ENCODE data around the gene AZGP1.
A peak's percentile ranks its signal among the peaks of the same experiment; 100 is the strongest.

Gene AZGP1

DNA sequence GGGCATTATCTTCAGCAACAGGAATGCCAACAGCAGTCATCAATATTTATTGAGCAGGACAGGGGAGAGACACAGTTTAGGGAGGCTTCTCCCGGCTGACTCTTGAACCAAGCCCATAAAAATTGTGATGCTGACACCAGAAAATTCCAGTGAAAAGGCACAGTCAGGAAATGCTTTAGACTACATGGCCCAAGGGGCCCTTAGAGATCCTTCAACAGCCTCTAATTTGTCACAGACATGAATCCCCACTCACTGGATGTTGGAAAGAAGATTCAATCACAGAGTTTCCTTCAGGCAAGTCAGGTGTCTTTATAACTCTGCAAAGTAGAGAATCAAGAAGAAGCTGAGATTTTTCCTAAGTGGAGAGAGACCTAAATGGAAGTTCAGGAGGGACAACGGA is 47.6 kb downstream of the AZGP1 start:
- H3K27ac ChIP-seq (ENCODE audit: low read depth, low read length): no peak overlapping the region
- peaks cover 11% of the 10 kb centered on the region; the same call in 1 of the 2 replicates for H3K4me1 ChIP-seq (ENCODE audit: control insufficient read depth, insufficient read depth, low read length)
- peaks cover 5% of the 10 kb centered on the region; the same call in 1 of the 2 replicates for H3K27me3 ChIP-seq (ENCODE audit: control insufficient read depth, insufficient read depth, low read length)
- H3K4me3 ChIP-seq (ENCODE audit: low read depth, low read length): no peak overlapping the region
- H3K9ac ChIP-seq (ENCODE audit: low read depth, low read length): no peak overlapping the region
- H3K9me3 ChIP-seq (ENCODE audit: control insufficient read depth, insufficient read depth, low read length): no peaks in the 10 kb centered on the region
- H3K36me3 ChIP-seq (ENCODE audit: control insufficient read depth, insufficient read depth, low read length): no peaks in the 10 kb centered on the region

DNA sequence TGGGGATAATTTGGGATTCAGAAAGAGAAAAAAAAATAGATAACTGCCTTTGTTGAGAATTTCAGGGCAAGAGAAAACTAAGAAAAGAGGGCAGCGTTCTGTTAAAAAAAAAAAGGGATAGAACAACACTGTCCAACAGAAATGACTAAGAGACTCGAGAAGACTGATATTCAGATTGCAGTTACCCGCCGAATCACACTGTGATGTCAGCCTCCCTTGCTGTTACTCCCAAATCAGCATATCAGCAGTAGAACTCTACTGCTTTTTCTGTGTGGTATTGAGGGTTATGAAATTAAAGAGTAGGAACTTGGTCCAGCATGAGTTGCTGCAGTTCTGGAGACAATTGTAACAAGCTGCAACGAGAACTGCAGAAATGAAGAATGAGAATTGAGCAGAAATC is 48.3 kb downstream of the AZGP1 start:
- H3K9ac ChIP-seq (ENCODE audit: low read depth, low read length): no peak overlapping the region
- H3K27me3 ChIP-seq (ENCODE audit: control insufficient read depth, insufficient read depth, low read length): peaks cover 5% of the 10 kb centered on the region; the same call in 1 of the 2 replicates
- peaks cover 11% of the 10 kb centered on the region; the same call in 1 of the 2 replicates for H3K4me1 ChIP-seq (ENCODE audit: control insufficient read depth, insufficient read depth, low read length)
- no peaks in the 10 kb centered on the region for H3K36me3 ChIP-seq (ENCODE audit: control insufficient read depth, insufficient read depth, low read length)
- no peak overlapping the region for H3K27ac ChIP-seq (ENCODE audit: low read depth, low read length)
- no peak overlapping the region for H3K4me3 ChIP-seq (ENCODE audit: low read depth, low read length)
- H3K9me3 ChIP-seq (ENCODE audit: control insufficient read depth, insufficient read depth, low read length): no peaks in the 10 kb centered on the region

DNA sequence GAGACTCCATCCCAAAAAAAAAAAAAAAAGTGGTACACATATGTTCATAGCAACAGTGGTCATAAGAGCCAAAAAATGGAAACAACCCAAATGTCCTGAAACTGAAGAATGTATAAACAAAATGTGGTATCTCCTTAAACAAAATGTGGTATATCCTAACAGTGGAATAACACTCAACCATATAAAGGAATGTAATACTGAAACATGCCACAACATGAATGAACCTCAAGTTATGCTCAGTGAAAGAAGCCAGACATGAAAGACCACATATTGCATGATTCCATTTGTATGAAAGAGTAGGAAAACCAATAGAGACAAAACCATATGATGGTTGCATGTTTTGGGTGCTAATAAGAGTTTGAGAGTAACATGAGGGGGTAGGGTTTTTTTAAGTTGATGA is 49.5 kb downstream of the AZGP1 start:
- Histone ChIP-seq H3K9me3 (ENCODE audit: control insufficient read depth, insufficient read depth, low read length) (no peaks in the 10 kb centered on the region), H3K27ac (ENCODE audit: low read depth, low read length) (no peak overlapping the region), H3K27me3 (ENCODE audit: control insufficient read depth, insufficient read depth, low read length) (peaks cover 5% of the 10 kb centered on the region; the same call in 1 of the 2 replicates), H3K36me3 (ENCODE audit: control insufficient read depth, insufficient read depth, low read length) (no peaks in the 10 kb centered on the region), H3K4me3 (ENCODE audit: low read depth, low read length) (no peak overlapping the region), H3K9ac (ENCODE audit: low read depth, low read length) (no peak overlapping the region), H3K4me1 (ENCODE audit: control insufficient read depth, insufficient read depth, low read length) (peaks cover 11% of the 10 kb centered on the region; the same call in 1 of the 2 replicates)

DNA sequence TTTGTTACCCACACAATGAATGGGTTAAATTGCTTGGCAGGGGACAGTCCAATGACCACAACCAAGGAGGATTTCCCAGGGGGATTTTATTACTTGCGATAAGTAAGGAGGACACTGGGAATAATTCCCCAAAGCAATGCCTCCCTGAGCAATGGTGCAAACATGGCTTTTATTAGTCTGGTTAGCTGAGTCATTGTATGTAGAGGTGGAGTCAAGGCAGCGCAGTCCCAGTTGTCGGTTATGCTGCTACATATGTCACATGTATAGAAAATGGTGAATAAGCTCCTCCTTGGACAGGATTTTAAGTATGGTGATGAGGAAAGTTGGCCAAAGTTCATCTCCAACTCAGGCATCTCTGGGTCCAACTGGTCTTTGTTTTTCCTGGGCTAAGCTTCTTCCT is 52.6 kb downstream of the AZGP1 start:
- Histone ChIP-seq H3K9me3 (ENCODE audit: control insufficient read depth, insufficient read depth, low read length) (peaks cover 7% of the 10 kb centered on the region; the same call in 1 of the 2 replicates), H3K4me3 (ENCODE audit: low read depth, low read length) (no peak overlapping the region), H3K36me3 (ENCODE audit: control insufficient read depth, insufficient read depth, low read length) (no peaks in the 10 kb centered on the region), H3K9ac (ENCODE audit: low read depth, low read length) (no peak overlapping the region), H3K27ac (ENCODE audit: low read depth, low read length) (no peak overlapping the region), H3K4me1 (ENCODE audit: control insufficient read depth, insufficient read depth, low read length) (no peaks in the 10 kb centered on the region), H3K27me3 (ENCODE audit: control insufficient read depth, insufficient read depth, low read length) (peaks cover under 1% of the 10 kb centered on the region; the same call in 1 of the 2 replicates)

DNA sequence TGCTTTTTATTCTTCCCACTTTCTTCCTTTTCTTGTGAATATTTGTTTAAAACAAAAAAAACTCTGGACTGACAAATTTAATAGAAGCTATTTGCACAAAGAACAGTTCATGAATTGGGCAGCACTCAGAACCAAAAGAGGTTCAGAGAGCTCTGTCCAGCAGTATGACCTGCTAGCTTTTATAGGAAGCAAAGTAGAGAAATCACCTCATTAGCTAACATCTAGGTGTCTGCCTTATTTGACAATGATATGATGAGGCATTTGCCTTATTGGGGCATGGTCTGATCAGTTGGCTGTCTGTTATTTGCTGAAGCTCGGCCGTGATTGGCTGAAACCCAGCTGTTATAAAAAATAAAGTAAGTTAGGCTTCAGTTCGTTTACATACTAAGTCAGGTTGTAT is 55.7 kb downstream of the AZGP1 start:
- peaks cover 23% of the 10 kb centered on the region for H3K36me3 ChIP-seq (ENCODE audit: control insufficient read depth, insufficient read depth, low read length)
- H3K9ac ChIP-seq (ENCODE audit: low read depth, low read length): no peak overlapping the region
- H3K4me3 ChIP-seq (ENCODE audit: low read depth, low read length): peak overlapping the region; percentile 84
- no peaks in the 10 kb centered on the region; the same call in 1 of the 2 replicates for H3K27me3 ChIP-seq (ENCODE audit: control insufficient read depth, insufficient read depth, low read length)
- H3K9me3 ChIP-seq (ENCODE audit: control insufficient read depth, insufficient read depth, low read length): peaks cover 7% of the 10 kb centered on the region; the same call in 1 of the 2 replicates
- no peaks in the 10 kb centered on the region for H3K4me1 ChIP-seq (ENCODE audit: control insufficient read depth, insufficient read depth, low read length)
- no peak overlapping the region for H3K27ac ChIP-seq (ENCODE audit: low read depth, low read length)

DNA sequence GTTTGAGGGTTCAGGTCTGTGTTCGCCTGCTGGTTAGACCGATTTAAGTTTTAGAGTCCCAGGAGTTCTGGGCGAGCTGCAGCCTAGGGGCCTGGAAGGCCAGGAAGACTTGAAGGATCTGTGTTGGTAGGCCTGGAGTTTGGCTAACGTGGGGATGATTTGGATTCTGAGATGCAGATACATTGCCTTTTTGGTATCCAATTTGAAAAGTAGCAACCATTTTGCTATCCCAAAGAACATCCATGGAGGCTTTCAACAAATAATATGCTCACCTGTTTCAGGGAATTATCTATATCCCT is 56.1 kb downstream of the AZGP1 start:
- no peaks in the 10 kb centered on the region for H3K4me1 ChIP-seq (ENCODE audit: control insufficient read depth, insufficient read depth, low read length)
- H3K27ac ChIP-seq (ENCODE audit: low read depth, low read length): peak overlapping the region; percentile 69
- H3K9ac ChIP-seq (ENCODE audit: low read depth, low read length): peak overlapping the region; percentile 33; the same call in 1 of the 2 replicates
- H3K4me3 ChIP-seq (ENCODE audit: low read depth, low read length): peak overlapping the region; percentile 84
- H3K9me3 ChIP-seq (ENCODE audit: control insufficient read depth, insufficient read depth, low read length): peaks cover 7% of the 10 kb centered on the region; the same call in 1 of the 2 replicates
- H3K36me3 ChIP-seq (ENCODE audit: control insufficient read depth, insufficient read depth, low read length): peaks cover 25% of the 10 kb centered on the region
- no peaks in the 10 kb centered on the region; the same call in 1 of the 2 replicates for H3K27me3 ChIP-seq (ENCODE audit: control insufficient read depth, insufficient read depth, low read length)

DNA sequence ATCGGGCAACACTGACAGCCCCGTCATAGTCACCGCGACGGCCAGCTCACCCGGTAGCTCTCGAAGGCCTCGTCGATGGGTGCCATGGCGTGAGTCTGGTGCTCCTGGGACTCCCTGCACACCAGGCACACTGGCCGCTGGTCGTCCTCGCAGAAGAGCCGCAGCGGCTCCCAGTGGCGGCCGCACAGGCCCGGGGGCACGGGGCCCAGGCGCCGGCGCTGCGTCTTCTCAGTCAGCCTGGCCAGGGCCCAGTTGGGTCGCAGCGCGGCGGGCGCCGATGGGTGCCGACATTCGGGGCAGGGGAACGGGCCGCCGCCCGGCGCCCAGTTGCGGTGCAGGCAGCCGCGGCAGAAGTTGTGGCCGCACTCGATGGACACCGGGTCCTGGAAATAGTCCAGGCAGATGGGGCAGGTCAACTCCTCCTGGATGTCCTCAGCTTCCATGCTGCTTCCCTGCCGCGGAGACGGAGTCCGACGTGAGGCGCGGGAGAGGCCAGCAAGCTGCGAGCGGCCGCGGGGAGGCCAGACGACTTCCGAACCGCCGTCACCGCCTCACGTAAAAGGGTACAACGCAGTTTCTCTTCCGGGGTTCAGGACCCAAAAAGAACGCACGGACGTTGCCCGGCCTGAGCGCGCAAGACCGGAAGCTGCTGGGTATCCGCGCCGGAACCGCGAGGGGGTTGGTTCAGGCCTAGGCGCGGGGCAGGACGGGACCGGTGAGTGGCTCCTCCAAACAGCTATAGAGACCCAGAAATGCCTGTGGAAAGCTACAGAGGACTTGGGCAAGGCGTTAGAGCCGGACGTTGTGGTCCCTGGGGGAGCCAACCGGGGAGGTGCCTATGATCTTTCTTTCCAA is 56.6 kb downstream of the AZGP1 start, which contains the start of gene TRIM4:
Gene TRIM4 (minus strand): TSS at position 572 of the 855 bp plus-strand sequence. CDS start 129 bp downstream, at position 443.
- Histone ChIP-seq H3K36me3 (ENCODE audit: control insufficient read depth, insufficient read depth, low read length) (peaks cover 25% of the 10 kb centered on the region), H3K9ac (ENCODE audit: low read depth, low read length) (peak within 1 kb of the TSS; percentile 33), H3K4me1 (ENCODE audit: control insufficient read depth, insufficient read depth, low read length) (no peaks in the 10 kb centered on the region), H3K27ac (ENCODE audit: low read depth, low read length) (peak within 1 kb of the TSS; percentile 69), H3K27me3 (ENCODE audit: control insufficient read depth, insufficient read depth, low read length) (no peaks in the 10 kb centered on the region; the same call in 1 of the 2 replicates), H3K9me3 (ENCODE audit: control insufficient read depth, insufficient read depth, low read length) (peaks cover 7% of the 10 kb centered on the region; the same call in 1 of the 2 replicates), H3K4me3 (ENCODE audit: low read depth, low read length) (peak within 1 kb of the TSS; percentile 84)

Measured in HUES48 (cell line).